HCT116 (cell line): Measurements from ENCODE around the gene UBAP2. TPM values are rescaled to one million over a fixed set of nuclear protein-coding genes. Genes with fewer than 3 reads are reported as not detected.

Source experiments
- ATAC-seq: fragments of 200-7000 bp; cut with Tn5 transposase; 2 replicates; pipeline ENCODE4 v1.9.1; 2020; ENCODE audit warnings: mild to moderate bottlenecking, moderate library complexity
- BruUV-seq: library from RNA; stranded (reverse); fragments of 400-500 nt; replicated peaks from 2 replicates; lab custom pipeline; 2021; lab: Mats Ljungman, UMichigan
- CTCF ChIA-PET: fragments of 300-600 bp; sonication (Branson Sonifier 250); formaldehyde crosslinking; loops from one replicate; lab custom pipeline; 2021; ENCODE audit warnings: antibody characterized with exemption; lab: Charles Lee
- POLR2A ChIA-PET: fragments of 300-600, 350-600 bp; sonication (Branson Sonifier 250); formaldehyde crosslinking; loops from one replicate; lab custom pipeline; 2021; ENCODE audit warnings: antibody characterized with exemption; lab: Charles Lee
- RAD21 ChIA-PET, 2 experiments: fragments of 300-600 bp; sonication (Branson Sonifier 250); formaldehyde crosslinking; loops; one replicate each; lab custom pipeline; 2023; ENCODE audit warnings: low total read pairs in 2 of 2; ENCODE audit not compliant: uncharacterized antibody in 2 of 2, unreplicated experiment in 2 of 2, low non-redundant PET in 1 of 2; lab: Charles Lee
- DNase-seq: peaks from one replicate; pipeline ENCODE4 v3.0.0-alpha.2; 2010; ENCODE audit warnings: low read depth, low spot score
- H2AFZ ChIP-seq: fragments of 200-600 bp; shearing (Covaris generic), sonication (generic); 2 replicates; pipeline ENCODE4 v1.6.1; 2017; ENCODE audit warnings: low read depth, mixed run types, mixed read lengths, antibody characterized with exemption, low read length; ENCODE audit not compliant: poor library complexity, severe bottlenecking
- H3K27ac ChIP-seq: 2 replicates; pipeline ENCODE4 v1.5.1; 2012; ENCODE audit warnings: low read depth, low read length
- H3K27me3 ChIP-seq: fragments of 200-600 bp; sonication (generic); 2 replicates; pipeline ENCODE4 v1.6.1; 2016; ENCODE audit warnings: mixed run types, low read length, mixed read lengths; ENCODE audit not compliant: insufficient read depth
- H3K36me3 ChIP-seq, 2 experiments: fragments of 200-500 bp in 1 of 2; fragments of 200-600 bp in 1 of 2; sonication (Bioruptor generic) in 1 of 2; sonication (generic) in 1 of 2; 2 replicates each; pipeline versions ENCODE4 v1.5.1 to v1.6.1; 2014 to 2016; ENCODE audit warnings: low read length in 2 of 2, inconsistent platforms in 1 of 2, mixed read lengths in 1 of 2, mixed run types in 1 of 2; ENCODE audit not compliant: insufficient read depth in 2 of 2, control insufficient read depth in 1 of 2
- H3K4me1 ChIP-seq, 2 experiments: fragments of 200-600 bp in 1 of 2; sonication (generic) in 1 of 2; 2 replicates each; pipeline versions ENCODE4 v1.5.1 to v1.6.1; 2012 to 2017; ENCODE audit warnings: low read length in 2 of 2, inconsistent platforms in 1 of 2, mild to moderate bottlenecking in 1 of 2, mixed read lengths in 1 of 2, mixed run types in 1 of 2, moderate library complexity in 1 of 2; ENCODE audit not compliant: insufficient read depth in 2 of 2, control insufficient read depth in 1 of 2
- H3K4me2 ChIP-seq: fragments of 200-600 bp; sonication (generic); 2 replicates; pipeline ENCODE4 v1.6.1; 2017; ENCODE audit warnings: mixed run types, low read length, mixed read lengths
- H3K4me3 ChIP-seq, 2 experiments: fragments of 200-600 bp in 1 of 2; sonication (generic) in 1 of 2; replicated peaks in 1 of 2; 2 replicates each; pipeline ENCODE4 v1.5.1; 2011 to 2016; ENCODE audit warnings: low read length in 2 of 2, control low read depth in 1 of 2, low read depth in 1 of 2, mild to moderate bottlenecking in 1 of 2, mixed read lengths in 1 of 2, mixed run types in 1 of 2
- H3K79me2 ChIP-seq: fragments of 200-600 bp; sonication (generic); 2 replicates; pipeline ENCODE4 v1.6.1; 2017; ENCODE audit warnings: mild to moderate bottlenecking, mixed run types, low read length, moderate library complexity, mixed read lengths; ENCODE audit not compliant: insufficient read depth
- H3K9ac ChIP-seq: fragments of 200-600 bp; sonication (generic); 2 replicates; pipeline ENCODE4 v1.6.1; 2016; ENCODE audit warnings: low read length, mixed read lengths
- H3K9me2 ChIP-seq: fragments of 200-600 bp; sonication (generic), shearing (Covaris generic); 2 replicates; pipeline ENCODE4 v1.6.1; 2017; ENCODE audit warnings: mixed run types, mild to moderate bottlenecking, moderate library complexity; ENCODE audit not compliant: insufficient read depth
- H3K9me3 ChIP-seq, 2 experiments: fragments of 200-500 bp in 1 of 2; fragments of 200-600 bp in 1 of 2; sonication (Bioruptor generic) in 1 of 2; sonication (generic) in 1 of 2; 2 replicates each; pipeline ENCODE4 v1.6.1; 2014 to 2017; ENCODE audit warnings: low read length in 2 of 2, mixed read lengths in 2 of 2, inconsistent platforms in 1 of 2, low read depth in 1 of 2, mild to moderate bottlenecking in 1 of 2, mixed run types in 1 of 2, moderate library complexity in 1 of 2; ENCODE audit not compliant: control insufficient read depth in 1 of 2, insufficient read depth in 1 of 2
- H4K20me1 ChIP-seq: fragments of 200-600 bp; sonication (generic), shearing (Covaris generic); 2 replicates; pipeline ENCODE4 v1.6.1; 2017; ENCODE audit warnings: mixed run types, mild to moderate bottlenecking, moderate library complexity; ENCODE audit not compliant: insufficient read depth
- ATF3 ChIP-seq: IDR thresholded peaks from 2 replicates; pipeline ENCODE4 v1.6.1; 2012
- CBX3 ChIP-seq: IDR thresholded peaks from 2 replicates; pipeline ENCODE4 v1.6.1; 2012; ENCODE audit warnings: low read depth
- CTCF ChIP-seq, 3 experiments: fragments of 200-600 bp in 1 of 3; sonication (generic) in 1 of 3; IDR thresholded peaks in 2 of 3; conservative IDR thresholded peaks in 1 of 3; 2 replicates each; pipeline ENCODE4 v1.5.1; 2012 to 2017; ENCODE audit warnings: low read depth in 2 of 3, low read length in 2 of 3, antibody characterized with exemption in 1 of 3, borderline replicate concordance in 1 of 3, control low read depth in 1 of 3, mild to moderate bottlenecking in 1 of 3, mixed read lengths in 1 of 3, mixed run types in 1 of 3, moderate library complexity in 1 of 3; ENCODE audit not compliant: insufficient read depth in 1 of 3
- EGR1 ChIP-seq: IDR thresholded peaks from 2 replicates; pipeline ENCODE4 v1.6.1; 2012; ENCODE audit warnings: low read depth
- ELF1 ChIP-seq: IDR thresholded peaks from 2 replicates; pipeline ENCODE4 v1.6.1; 2012; ENCODE audit warnings: low read depth, borderline replicate concordance
- EZH2 ChIP-seq: fragments of 200-600 bp; sonication (generic); IDR thresholded peaks from 2 replicates; pipeline ENCODE4 v1.6.1; 2017; ENCODE audit warnings: antibody characterized with exemption, mixed run types
- EZH2phosphoT487 ChIP-seq: fragments of 200-600 bp; IDR thresholded peaks from 2 replicates; pipeline ENCODE4 v1.6.1; 2018; ENCODE audit warnings: antibody characterized with exemption, borderline replicate concordance
- FOSL1 ChIP-seq: IDR thresholded peaks from 2 replicates; pipeline ENCODE4 v1.6.1; 2012; ENCODE audit warnings: low read depth
- JUND ChIP-seq: IDR thresholded peaks from 2 replicates; pipeline ENCODE4 v1.6.1; 2012
- MAX ChIP-seq: IDR thresholded peaks from 2 replicates; pipeline ENCODE4 v1.6.1; 2012
- POLR2A ChIP-seq: IDR thresholded peaks from 2 replicates; pipeline ENCODE4 v1.7.0; 2011; ENCODE audit warnings: borderline replicate concordance; ENCODE audit not compliant: insufficient read depth, insufficient read length; ENCODE audit errors: extremely low read depth
- REST ChIP-seq: IDR thresholded peaks from 2 replicates; pipeline ENCODE4 v1.6.1; 2012; ENCODE audit warnings: low read depth
- SP1 ChIP-seq: IDR thresholded peaks from 2 replicates; pipeline ENCODE4 v1.6.1; 2012; ENCODE audit warnings: low read depth
- TCF7L2 ChIP-seq: IDR thresholded peaks from 2 replicates; pipeline ENCODE4 v1.7.0; 2011; ENCODE audit warnings: borderline replicate concordance, inconsistent platforms; ENCODE audit not compliant: insufficient read depth, insufficient read length; ENCODE audit errors: extremely low read depth
- YY1 ChIP-seq: IDR thresholded peaks from 2 replicates; pipeline ENCODE4 v1.6.1; 2011; ENCODE audit warnings: low read length, low read depth, moderate library complexity, mild to moderate bottlenecking; ENCODE audit not compliant: insufficient replicate concordance; ENCODE audit errors: extremely low read depth
- ZBTB33 ChIP-seq: IDR thresholded peaks from 2 replicates; pipeline ENCODE4 v1.6.1; 2011; ENCODE audit warnings: mild to moderate bottlenecking, low read length, moderate library complexity; ENCODE audit not compliant: insufficient replicate concordance; ENCODE audit errors: extremely low read depth
- ZFX ChIP-seq: fragments of 450-650 bp; IDR thresholded peaks from 2 replicates; pipeline ENCODE4 v1.6.1; 2017
- ZNF274 ChIP-seq: fragments of 200-500 bp; sonication (Bioruptor generic); IDR thresholded peaks from 2 replicates; pipeline ENCODE4 v1.6.1; 2014; ENCODE audit warnings: mild to moderate bottlenecking, low read depth, low read length, inconsistent platforms
- intact Hi-C: fragments of 100-400 bp; cut with micrococcal nuclease; formaldehyde crosslinking; loops from 2 replicates; pipeline ENCODE4 v1.10.0; 2022
- total RNA-seq: library from RNA; stranded (reverse); gene quantifications from one replicate; pipeline ENCODE4 v1.2.1, GENCODE V29; 2021; ENCODE audit not compliant: unreplicated experiment

Gene UBAP2
- total RNA-seq, 1 experiment from 2014 or later: 51.3 TPM

- intact Hi-C loops: loop anchor here (10.0 kb wide), 1 partner anchor 409 kb away; the partner anchor contains the start of genes DNAI1 and FAM219A
- Histone ChIP-seq H3K27me3 (no peaks in the 10 kb centered on the region), H3K9me3 (no peaks in the 10 kb centered on the region), H2AFZ (no peak overlapping the region), H3K4me2 (no peak overlapping the region), H3K27ac (no peak overlapping the region), H3K79me2 (peaks cover 77% of the 10 kb centered on the region), H4K20me1 (no peaks in the 10 kb centered on the region), H3K4me1 (peaks cover 15 to 28% of the 10 kb centered on the region in 2 experiments), H3K9ac (no peak overlapping the region), H3K9me2 (no peaks in the 10 kb centered on the region), H3K4me3 (no peak overlapping the region), H3K36me3 (peaks cover 0 to 6% of the 10 kb centered on the region in 2 experiments; a peak in 1 of 4 replicates)
- CTCF ChIA-PET: no interaction called here
- TF ChIP-seq FOSL1: no peak
- no peak for TF ChIP-seq CBX3
- TF ChIP-seq MAX: no peak
- no peak for TF ChIP-seq ZNF274
- no peak for TF ChIP-seq TCF7L2
- no peak for TF ChIP-seq CTCF (IDR thresholded peaks at IDR 0.05 in 2 of 3, conservative IDR thresholded peaks at IDR 0.05 in 1 of 3; ENCODE audit: borderline replicate concordance in 1 of 3, insufficient read depth in 1 of 3, low read depth in 2 of 3, low read length in 2 of 3)
- no peak for TF ChIP-seq POLR2A
- no peak for TF ChIP-seq EZH2phosphoT487
- TF ChIP-seq SP1: no peak
- no peak for TF ChIP-seq ZBTB33
- TF ChIP-seq EZH2: no peak
- TF ChIP-seq ELF1: no peak
- TF ChIP-seq REST: no peak
- TF ChIP-seq ATF3: no peak
- TF ChIP-seq EGR1: no peak
- TF ChIP-seq YY1: no peak
- TF ChIP-seq ZFX: no peak
- no peak for TF ChIP-seq JUND
- RAD21 ChIA-PET: no interaction called here
- BruUV-seq: no TSS peak
- ATAC-seq (no peak), DNase-seq (no peak)
- POLR2A ChIA-PET: interaction anchor here (0.6 to 1.0 kb wide), 2 partner anchors 28 to 32 kb away, joined by 3 to 5 read pairs; no protein-coding TSS in a partner anchor
Observed at GRCh38 chr9:34045903-34046302, 2.8 kb downstream of the UBAP2 start.
